ENCODE data around the gene SRRM4. TPM values are rescaled to one million over a fixed set of nuclear protein-coding genes. Genes with fewer than 3 reads are reported as not detected.

Gene SRRM4
- total and polyA plus RNA-seq, 2 donors (not counting 1 experiment from before 2014, with no cell fraction given) = not detected

GRCh38 chr12:118960865-118961264 is 20.5 kb upstream of the SRRM4 start:
- Histone ChIP-seq H3K4me2 (ENCODE audit: extremely low read depth, insufficient read depth, low read length) (no peak overlapping the region), H3K27ac (ENCODE audit: insufficient read depth, low read length) (no peak overlapping the region), H3K36me3 (ENCODE audit: control insufficient read depth, insufficient read depth, low read length) (no peaks in the 10 kb centered on the region), H3K9me3 (ENCODE audit: control insufficient read depth, insufficient read depth, low read depth, low read length) (no peaks in the 10 kb centered on the region), H3K4me3 (replicated peaks in 1 of 4; ENCODE audit: control extremely low read depth in 1 of 4, insufficient read depth in 1 of 4, low read depth in 3 of 4, low read length in 4 of 4) (no peak overlapping the region), H2AFZ (ENCODE audit: low read length) (no peak overlapping the region), H3K4me1 (ENCODE audit: control insufficient read depth, extremely low read depth, insufficient read depth, low read length) (no peaks in the 10 kb centered on the region), H3K27me3 (ENCODE audit: control insufficient read depth, insufficient read depth, low read length) (no peaks in the 10 kb centered on the region), H4K20me1 (ENCODE audit: control insufficient read depth, extremely low read depth, insufficient read depth, low read length) (no peaks in the 10 kb centered on the region), H3K9ac (ENCODE audit: insufficient read depth, low read length) (no peak overlapping the region), H3K79me2 (ENCODE audit: control insufficient read depth, insufficient read depth, low read length) (no peaks in the 10 kb centered on the region)
- TF ChIP-seq EZH2 (IDR thresholded peaks at IDR 0.05; ENCODE audit: low read length, missing control alignments) (no peak), CTCF (conservative IDR thresholded peaks at IDR 0.05 in 1 of 2, IDR thresholded peaks at IDR 0.05 in 1 of 2; ENCODE audit: low read depth in 1 of 2, low read length in 2 of 2) (no peak)
- no peak for DNase-seq (ENCODE audit: low read depth in 2 of 2)

- Histone ChIP-seq H3K9me3 (ENCODE audit: control insufficient read depth, insufficient read depth, low read depth, low read length) (no peaks in the 10 kb centered on the region), H3K79me2 (ENCODE audit: control insufficient read depth, insufficient read depth, low read length) (no peaks in the 10 kb centered on the region), H3K4me2 (ENCODE audit: extremely low read depth, insufficient read depth, low read length) (no peak overlapping the region), H3K36me3 (ENCODE audit: control insufficient read depth, insufficient read depth, low read length) (no peaks in the 10 kb centered on the region), H3K27me3 (ENCODE audit: control insufficient read depth, insufficient read depth, low read length) (no peaks in the 10 kb centered on the region), H3K4me3 (replicated peaks in 1 of 4; ENCODE audit: control extremely low read depth in 1 of 4, insufficient read depth in 1 of 4, low read depth in 3 of 4, low read length in 4 of 4) (no peak overlapping the region), H2AFZ (ENCODE audit: low read length) (no peak overlapping the region), H3K9ac (ENCODE audit: insufficient read depth, low read length) (no peak overlapping the region), H3K4me1 (ENCODE audit: control insufficient read depth, extremely low read depth, insufficient read depth, low read length) (no peaks in the 10 kb centered on the region), H3K27ac (ENCODE audit: insufficient read depth, low read length) (no peak overlapping the region), H4K20me1 (ENCODE audit: control insufficient read depth, extremely low read depth, insufficient read depth, low read length) (no peaks in the 10 kb centered on the region)
- DNase-seq (ENCODE audit: low read depth in 2 of 2) = no peak
- TF ChIP-seq CTCF (conservative IDR thresholded peaks at IDR 0.05 in 1 of 2, IDR thresholded peaks at IDR 0.05 in 1 of 2; ENCODE audit: low read depth in 1 of 2, low read length in 2 of 2) (no peak), EZH2 (IDR thresholded peaks at IDR 0.05; ENCODE audit: low read length, missing control alignments) (no peak)
These were observed 16.4 kb upstream of the SRRM4 start for GRCh38 chr12:118964988-118965387.

GRCh38 chr12:118970856-118971255 is 10.5 kb upstream of the SRRM4 start:
- no peaks in the 10 kb centered on the region for H3K9me3 ChIP-seq (ENCODE audit: control insufficient read depth, insufficient read depth, low read depth, low read length)
- no peak overlapping the region for H3K4me3 ChIP-seq (replicated peaks in 1 of 4; ENCODE audit: control extremely low read depth in 1 of 4, insufficient read depth in 1 of 4, low read depth in 3 of 4, low read length in 4 of 4)
- no peaks in the 10 kb centered on the region for H3K36me3 ChIP-seq (ENCODE audit: control insufficient read depth, insufficient read depth, low read length)
- no peaks in the 10 kb centered on the region for H3K4me1 ChIP-seq (ENCODE audit: control insufficient read depth, extremely low read depth, insufficient read depth, low read length)
- no peak overlapping the region for H2AFZ ChIP-seq (ENCODE audit: low read length)
- H3K4me2 ChIP-seq (ENCODE audit: extremely low read depth, insufficient read depth, low read length) = no peak overlapping the region
- TF ChIP-seq CTCF (conservative IDR thresholded peaks at IDR 0.05 in 1 of 2, IDR thresholded peaks at IDR 0.05 in 1 of 2; ENCODE audit: low read depth in 1 of 2, low read length in 2 of 2) = no peak
- no peak for TF ChIP-seq EZH2 (IDR thresholded peaks at IDR 0.05; ENCODE audit: low read length, missing control alignments)
- H3K27me3 ChIP-seq (ENCODE audit: control insufficient read depth, insufficient read depth, low read length) = no peaks in the 10 kb centered on the region
- no peak overlapping the region for H3K9ac ChIP-seq (ENCODE audit: insufficient read depth, low read length)
- H3K79me2 ChIP-seq (ENCODE audit: control insufficient read depth, insufficient read depth, low read length) = no peaks in the 10 kb centered on the region
- no peaks in the 10 kb centered on the region for H4K20me1 ChIP-seq (ENCODE audit: control insufficient read depth, extremely low read depth, insufficient read depth, low read length)
- H3K27ac ChIP-seq (ENCODE audit: insufficient read depth, low read length) = no peak overlapping the region
- no peak for DNase-seq (ENCODE audit: low read depth in 2 of 2)
